Stimulated activated CD4-positive, alpha-beta T cell treated with anti-CD3 and anti-CD28 coated beads, Interleukin-2, amount 100 ng/mL, for 48 hours (primary cell): Measurements from ENCODE around the gene MOK.

ENCODE experiments used
- DNase-seq, 2 donors: peaks; one replicate each; pipeline ENCODE4 v3.0.0-alpha.2; 2020

The MOK gene

GRCh38 chr14:102221026-102221425 is 83.9 kb downstream of the MOK start:
- no peak for DNase-seq

- DNase-seq, result no peak
These were observed 84.9 kb downstream of the MOK start for GRCh38 chr14:102220031-102220430.

- DNase-seq, result no peak
These were observed 85.6 kb downstream of the MOK start for GRCh38 chr14:102219316-102219715.

GRCh38 chr14:102218688-102219087 is 86.3 kb downstream of the MOK start:
- no peak for DNase-seq

GRCh38 chr14:102217987-102218421 is 87.0 kb downstream of the MOK start:
- no peak for DNase-seq

- DNase-seq, result no peak
These were observed 87.6 kb downstream of the MOK start for GRCh38 chr14:102217399-102217798.

- DNase-seq, result no peak
These were observed 89.3 kb downstream of the MOK start for GRCh38 chr14:102215576-102216250.

GRCh38 chr14:102215071-102215470 is 89.9 kb downstream of the MOK start:
- no peak for DNase-seq

GRCh38 chr14:102213984-102214658 is 90.8 kb downstream of the MOK start:
- no peak for DNase-seq

GRCh38 chr14:102213470-102213869 is 91.5 kb downstream of the MOK start:
- no peak for DNase-seq

GRCh38 chr14:102212845-102213244 is 92.1 kb downstream of the MOK start:
- DNase-seq, result no peak

GRCh38 chr14:102212356-102212755 is 92.6 kb downstream of the MOK start:
- DNase-seq, result no peak

- DNase-seq, result no peak
These were observed 93.7 kb downstream of the MOK start for GRCh38 chr14:102211240-102211639.

GRCh38 chr14:102210421-102211042 is 94.4 kb downstream of the MOK start:
- DNase-seq, result no peak

GRCh38 chr14:102209224-102209966 is 95.6 kb downstream of the MOK start:
- no peak for DNase-seq

GRCh38 chr14:102208741-102209140 is 96.2 kb downstream of the MOK start:
- no peak for DNase-seq

- no peak for DNase-seq
These were observed 97.1 kb downstream of the MOK start for GRCh38 chr14:102207831-102208365.

GRCh38 chr14:102206918-102207317 is 98.0 kb downstream of the MOK start:
- no peak for DNase-seq

- DNase-seq, result no peak
These were observed 99.4 kb downstream of the MOK start for GRCh38 chr14:102205560-102205959.

GRCh38 chr14:102203382-102203781 is 101.6 kb downstream of the MOK start:
- DNase-seq, result no peak

GRCh38 chr14:102202944-102203343 is 102.0 kb downstream of the MOK start:
- DNase-seq, result no peak

- no peak for DNase-seq
These were observed 103.2 kb downstream of the MOK start for GRCh38 chr14:102201776-102202175.

- DNase-seq, result no peak
These were observed 103.6 kb downstream of the MOK start for GRCh38 chr14:102201353-102201738.
